DND-41 (cell line): Measurements from ENCODE around the gene ATP9B.
A peak's percentile ranks its signal among the peaks of the same experiment; 100 is the strongest.

ENCODE experiments used
- ATAC-seq: fragments of 200-7000 bp; cut with Tn5 transposase; 3 replicates; pipeline ENCODE4 v1.9.1; 2021; ENCODE audit warnings: low read depth; ENCODE audit not compliant: insufficient read depth
- DNase-seq: peaks from one replicate; pipeline ENCODE4 v3.0.0-alpha.2; 2020
- H2AFZ ChIP-seq: 2 replicates; pipeline ENCODE4 v1.6.0; 2012; ENCODE audit warnings: low read depth, low read length
- H3K27ac ChIP-seq: 2 replicates; pipeline ENCODE4 v1.5.1; 2012; ENCODE audit warnings: low read length, inconsistent platforms
- H3K27me3 ChIP-seq: fragments of 200-600 bp; sonication (generic); 2 replicates; pipeline ENCODE4 v1.6.0; 2012; ENCODE audit warnings: low read length, mild to moderate bottlenecking, inconsistent platforms; ENCODE audit not compliant: insufficient read depth, poor library complexity
- H3K36me3 ChIP-seq: 2 replicates; pipeline ENCODE4 v1.5.1; 2012; ENCODE audit warnings: low read length, inconsistent platforms; ENCODE audit not compliant: insufficient read depth
- H3K4me1 ChIP-seq: 2 replicates; pipeline ENCODE4 v1.5.1; 2012; ENCODE audit warnings: mild to moderate bottlenecking, low read length; ENCODE audit not compliant: insufficient read depth
- H3K4me2 ChIP-seq: 2 replicates; pipeline ENCODE4 v1.6.0; 2012; ENCODE audit warnings: mild to moderate bottlenecking, moderate library complexity, low read length, inconsistent platforms; ENCODE audit not compliant: insufficient read depth
- H3K4me3 ChIP-seq, 2 experiments: fragments of 200-600 bp in 1 of 2; shearing (Covaris generic) in 1 of 2; 2 replicates each; pipeline ENCODE4 v1.5.1; 2012 to 2016; ENCODE audit warnings: inconsistent platforms in 2 of 2, low read length in 2 of 2, mild to moderate bottlenecking in 2 of 2, low read depth in 1 of 2, moderate library complexity in 1 of 2
- H3K79me2 ChIP-seq: 2 replicates; pipeline ENCODE4 v1.6.0; 2012; ENCODE audit warnings: low read length, inconsistent platforms; ENCODE audit not compliant: insufficient read depth
- H3K9ac ChIP-seq: 2 replicates; pipeline ENCODE4 v1.6.0; 2012; ENCODE audit warnings: low read depth, mild to moderate bottlenecking, inconsistent platforms, low read length, moderate library complexity
- H3K9me3 ChIP-seq: 2 replicates; pipeline ENCODE4 v1.5.1; 2012; ENCODE audit warnings: low read length, moderate library complexity, mild to moderate bottlenecking, inconsistent platforms; ENCODE audit not compliant: insufficient read depth, severe bottlenecking
- H4K20me1 ChIP-seq: 2 replicates; pipeline ENCODE4 v1.6.0; 2012; ENCODE audit warnings: low read length; ENCODE audit not compliant: insufficient read depth
- EZH2 ChIP-seq: IDR thresholded peaks from 3 replicates; pipeline ENCODE4 v1.6.1; 2012; ENCODE audit warnings: borderline replicate concordance, low read depth, mild to moderate bottlenecking, moderate library complexity, low read length, inconsistent platforms; ENCODE audit not compliant: severe bottlenecking
- TF ChIP-seq, protein P1 (sequence below): IDR thresholded peaks from 2 replicates; pipeline ENCODE4 v1.5.1; 2012; ENCODE audit warnings: borderline replicate concordance, low read length, moderate library complexity, mild to moderate bottlenecking; ENCODE audit not compliant: poor library complexity, severe bottlenecking; ENCODE audit errors: extremely low read depth

ATP9B gene

GRCh38 chr18:79332646-79333045 lies 263.5 kb downstream of the ATP9B start:
- TF ChIP-seq EZH2, result no peak
- TF ChIP-seq, protein P1, sequence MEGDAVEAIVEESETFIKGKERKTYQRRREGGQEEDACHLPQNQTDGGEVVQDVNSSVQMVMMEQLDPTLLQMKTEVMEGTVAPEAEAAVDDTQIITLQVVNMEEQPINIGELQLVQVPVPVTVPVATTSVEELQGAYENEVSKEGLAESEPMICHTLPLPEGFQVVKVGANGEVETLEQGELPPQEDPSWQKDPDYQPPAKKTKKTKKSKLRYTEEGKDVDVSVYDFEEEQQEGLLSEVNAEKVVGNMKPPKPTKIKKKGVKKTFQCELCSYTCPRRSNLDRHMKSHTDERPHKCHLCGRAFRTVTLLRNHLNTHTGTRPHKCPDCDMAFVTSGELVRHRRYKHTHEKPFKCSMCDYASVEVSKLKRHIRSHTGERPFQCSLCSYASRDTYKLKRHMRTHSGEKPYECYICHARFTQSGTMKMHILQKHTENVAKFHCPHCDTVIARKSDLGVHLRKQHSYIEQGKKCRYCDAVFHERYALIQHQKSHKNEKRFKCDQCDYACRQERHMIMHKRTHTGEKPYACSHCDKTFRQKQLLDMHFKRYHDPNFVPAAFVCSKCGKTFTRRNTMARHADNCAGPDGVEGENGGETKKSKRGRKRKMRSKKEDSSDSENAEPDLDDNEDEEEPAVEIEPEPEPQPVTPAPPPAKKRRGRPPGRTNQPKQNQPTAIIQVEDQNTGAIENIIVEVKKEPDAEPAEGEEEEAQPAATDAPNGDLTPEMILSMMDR, result no peak
- no peaks in the 10 kb centered on the region for H3K27me3 ChIP-seq
- no peaks in the 10 kb centered on the region for H3K79me2 ChIP-seq
- H3K36me3 ChIP-seq, result peaks cover 49% of the 10 kb centered on the region
- no peaks in the 10 kb centered on the region for H3K4me1 ChIP-seq
- H4K20me1 ChIP-seq, result peaks cover 6% of the 10 kb centered on the region; the same call in 1 of the 2 replicates
- no peaks in the 10 kb centered on the region for H3K9me3 ChIP-seq
- DNase-seq, result no peak
- no peak overlapping the region for H2AFZ ChIP-seq
- H3K27ac ChIP-seq, result no peak overlapping the region
- no peak overlapping the region for H3K9ac ChIP-seq
- H3K4me3 ChIP-seq, result no peak overlapping the region
- ATAC-seq, result no peak
- H3K4me2 ChIP-seq, result no peak overlapping the region

DNA sequence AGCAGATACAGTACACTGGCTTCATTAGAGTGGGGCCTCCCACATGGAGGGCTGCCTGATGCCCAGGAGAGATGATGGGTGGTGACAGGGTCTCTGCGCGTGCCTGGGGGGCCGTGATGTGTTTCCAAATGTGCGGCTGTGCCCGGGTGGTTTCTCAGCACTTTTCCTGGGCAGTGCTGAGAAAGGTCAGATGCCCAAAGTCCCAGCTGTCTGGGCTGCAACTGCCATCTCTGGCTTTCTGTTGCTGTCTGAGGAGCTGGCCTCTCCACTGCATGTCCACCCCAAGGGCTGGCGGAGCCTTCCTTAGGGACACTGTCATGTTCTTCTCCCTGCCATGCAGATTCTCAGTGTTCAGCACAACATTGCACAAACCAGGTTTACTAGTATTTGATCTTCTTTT lies 263.9 kb downstream of the ATP9B start:
- no peak for TF ChIP-seq EZH2
- TF ChIP-seq, protein P1, result no peak
- no peaks in the 10 kb centered on the region for H3K79me2 ChIP-seq
- no peaks in the 10 kb centered on the region for H3K9me3 ChIP-seq
- H3K27me3 ChIP-seq, result no peaks in the 10 kb centered on the region
- no peak overlapping the region for H2AFZ ChIP-seq
- ATAC-seq (no peak), DNase-seq (no peak)
- no peak overlapping the region for H3K27ac ChIP-seq
- no peak overlapping the region for H3K9ac ChIP-seq
- 0 out of 2 replicates have a peak, but pooled peaks cover 6% of the 10 kb centered on the region for H4K20me1 ChIP-seq
- H3K4me1 ChIP-seq, result no peaks in the 10 kb centered on the region
- peaks cover 53% of the 10 kb centered on the region for H3K36me3 ChIP-seq
- H3K4me2 ChIP-seq, result no peak overlapping the region
- H3K4me3 ChIP-seq, result no peak overlapping the region

DNA sequence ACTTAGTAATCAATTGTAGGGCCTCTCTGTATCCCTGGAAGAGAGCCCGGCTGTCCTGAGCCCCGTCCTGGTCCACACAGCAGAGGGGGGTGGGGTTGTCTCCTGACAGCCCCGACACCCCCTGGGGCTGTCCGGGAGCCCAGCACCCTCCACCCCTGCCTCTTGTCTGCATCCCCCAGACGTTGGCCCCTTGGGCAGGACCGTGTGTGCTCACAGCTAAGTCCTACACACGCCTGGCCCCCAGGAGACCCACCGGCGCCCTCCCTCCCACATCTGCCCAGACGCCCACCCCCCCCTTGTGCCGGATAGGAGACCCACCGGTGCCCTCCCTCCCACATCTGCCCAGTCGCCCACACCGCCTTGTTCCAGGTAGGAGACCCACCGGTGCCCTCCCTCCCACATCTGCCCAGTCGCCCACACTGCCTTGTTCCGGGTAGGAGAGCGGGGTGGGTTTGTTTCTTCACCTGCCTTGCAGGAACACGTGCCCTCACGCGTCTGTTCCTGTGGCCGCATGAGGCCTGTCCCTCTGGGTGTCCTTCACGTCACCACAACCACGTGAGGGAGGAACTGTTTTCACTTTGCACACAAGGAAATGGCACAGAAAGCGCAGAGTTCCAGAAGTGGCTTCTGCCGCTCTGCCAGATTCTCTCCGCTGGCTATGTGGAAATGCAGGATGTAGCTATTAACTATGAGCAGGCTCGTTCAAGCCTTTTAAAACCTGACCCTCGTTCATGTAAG lies 265.5 kb downstream of the ATP9B start:
- H3K9ac ChIP-seq, result no peak overlapping the region
- TF ChIP-seq EZH2, result no peak

GRCh38 chr18:79335833-79336360 lies 266.7 kb downstream of the ATP9B start:
- Histone ChIP-seq H3K27me3 (no peaks in the 10 kb centered on the region), H3K4me1 (no peaks in the 10 kb centered on the region)
- TF ChIP-seq EZH2, result no peak
- TF ChIP-seq, protein P1, result no peak

More for the DNA sequence above, 265.5 kb downstream of the ATP9B start:
- DNase-seq, result no peak
- Histone ChIP-seq H3K36me3 (peaks cover 66% of the 10 kb centered on the region), H3K27ac (no peak overlapping the region), H3K4me2 (no peak overlapping the region), H3K9me3 (no peaks in the 10 kb centered on the region), H3K4me3 (no peak overlapping the region), H2AFZ (no peak overlapping the region), H4K20me1 (0 out of 2 replicates have a peak, but pooled peaks cover 6% of the 10 kb centered on the region), H3K4me1 (no peaks in the 10 kb centered on the region), H3K27me3 (no peaks in the 10 kb centered on the region), H3K79me2 (no peaks in the 10 kb centered on the region)
- no peak; the same call in 2 of the 3 replicates for ATAC-seq

More at GRCh38 chr18:79335833-79336360, 266.7 kb downstream of the ATP9B start:
- H4K20me1 ChIP-seq, result 0 out of 2 replicates have a peak, but pooled peaks cover 6% of the 10 kb centered on the region
- no peak overlapping the region for H3K4me3 ChIP-seq
- ATAC-seq, result peak; percentile 39; the same call in 1 of the 3 replicates
- DNase-seq, result no peak
- no peaks in the 10 kb centered on the region for H3K9me3 ChIP-seq
- H3K79me2 ChIP-seq, result no peaks in the 10 kb centered on the region
- H3K9ac ChIP-seq, result no peak overlapping the region
- H2AFZ ChIP-seq, result no peak overlapping the region
- H3K4me2 ChIP-seq, result no peak overlapping the region
- H3K36me3 ChIP-seq, result peaks cover 63% of the 10 kb centered on the region
- no peak overlapping the region for H3K27ac ChIP-seq
